Right forelimb (tissue), 1 donor: Measurements from ENCODE around the gene RDH11.
"Not testable (repeated sequence)": the region's sequence is repeated elsewhere in the genome, so short reads cannot be mapped to it uniquely, and the experiment has no call there.

Source experiments
- DNase-seq: peaks from one replicate; pipeline ENCODE4 v3.0.0-alpha.2; 2018

Gene RDH11

DNA sequence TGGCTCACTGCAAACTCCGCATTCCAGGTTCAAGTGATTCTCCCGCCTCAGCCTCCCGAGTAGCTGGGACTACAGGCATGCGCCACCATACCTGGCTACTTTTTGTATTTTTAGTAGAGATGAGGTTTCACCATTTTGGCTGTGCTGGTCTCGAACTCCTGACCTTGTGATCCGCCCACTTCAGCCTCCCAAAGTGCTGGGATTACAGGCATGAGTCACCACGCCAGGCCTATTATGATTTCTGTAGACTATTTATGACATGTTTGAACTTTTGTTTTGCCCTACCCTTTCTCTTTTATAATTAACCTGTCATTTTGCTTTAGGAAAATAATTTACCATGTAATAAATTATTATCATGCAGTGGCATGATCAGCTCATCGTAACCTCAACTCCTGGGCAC lies 5.9 kb upstream of the RDH11 start, which contains the start of gene RDH12:
Gene RDH12, plus strand, starts transcription at position 395 of the 400 bp plus-strand sequence. CDS start 20,757 bp downstream, outside the sequence.
- not testable (repeated sequence) for DNase-seq

DNA sequence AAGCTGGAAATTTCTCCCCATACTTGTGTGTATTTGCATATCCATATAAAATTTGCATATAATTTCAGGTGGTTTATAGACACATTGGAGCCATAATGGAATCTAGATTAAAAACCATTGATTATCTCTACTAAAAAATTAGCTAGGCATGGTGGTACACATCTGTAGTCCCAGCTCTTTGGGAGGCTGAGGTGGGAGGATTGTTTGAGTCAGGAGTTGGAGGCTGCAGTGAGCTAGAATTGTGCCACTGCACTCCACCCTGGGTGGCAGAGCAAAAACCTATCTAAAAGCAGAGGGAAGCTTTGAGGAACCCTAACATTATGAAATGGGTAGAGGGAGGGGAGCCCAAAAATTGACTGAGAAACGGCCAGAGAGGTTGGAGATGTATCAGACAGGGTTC lies 2.6 kb upstream of the RDH11 start:
- no peak for DNase-seq

DNA sequence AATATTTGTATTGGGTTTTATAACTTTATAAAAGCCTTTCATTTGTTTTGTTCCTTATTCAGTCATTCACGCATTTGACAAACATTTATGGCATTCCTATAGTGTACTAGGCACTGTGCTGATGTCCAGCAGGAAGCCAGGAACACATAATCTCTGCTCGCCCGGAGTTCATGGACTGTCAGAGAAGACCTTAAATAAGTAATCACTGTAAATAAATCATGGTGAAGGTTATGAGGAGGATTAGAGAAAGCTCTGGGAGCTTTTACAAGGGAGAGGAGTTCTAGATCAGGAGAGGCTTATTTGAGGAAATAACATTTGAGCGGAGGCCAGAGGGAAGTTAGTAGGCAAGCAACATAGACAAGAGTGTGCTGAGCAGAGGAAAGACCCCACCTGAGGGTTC lies 1.4 kb upstream of the RDH11 start:
- DNase-seq = no peak

DNA sequence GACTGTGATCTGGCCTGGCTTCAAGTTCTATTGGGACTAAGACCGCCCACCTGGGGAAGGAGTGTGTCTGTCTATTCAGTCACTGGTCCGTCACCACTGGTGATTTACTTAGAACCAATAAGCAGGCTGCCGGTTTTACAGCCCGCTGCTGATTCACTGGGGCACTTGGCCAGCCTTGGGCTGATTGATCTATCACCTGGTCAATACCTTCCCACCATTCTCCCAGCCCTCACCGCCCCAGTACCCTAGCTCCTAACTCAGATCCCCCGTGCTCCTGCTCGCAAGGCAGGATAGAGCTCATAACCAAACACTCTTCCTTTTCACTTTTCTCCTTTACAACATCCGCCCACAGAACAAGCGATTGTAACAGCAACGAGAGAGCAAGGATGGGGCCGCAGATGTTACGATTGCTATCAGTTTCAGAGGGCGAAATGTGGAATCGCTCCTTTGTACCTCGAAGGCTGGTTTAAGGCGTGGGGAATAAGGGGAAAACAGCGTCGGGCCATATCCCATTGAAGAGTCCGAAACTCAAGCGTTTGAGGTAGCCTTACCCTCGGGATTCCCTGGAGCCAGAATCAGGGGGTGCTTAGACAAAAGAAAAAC lies 672 bp downstream of the RDH11 start:
- peak; percentile 71 for DNase-seq

DNA sequence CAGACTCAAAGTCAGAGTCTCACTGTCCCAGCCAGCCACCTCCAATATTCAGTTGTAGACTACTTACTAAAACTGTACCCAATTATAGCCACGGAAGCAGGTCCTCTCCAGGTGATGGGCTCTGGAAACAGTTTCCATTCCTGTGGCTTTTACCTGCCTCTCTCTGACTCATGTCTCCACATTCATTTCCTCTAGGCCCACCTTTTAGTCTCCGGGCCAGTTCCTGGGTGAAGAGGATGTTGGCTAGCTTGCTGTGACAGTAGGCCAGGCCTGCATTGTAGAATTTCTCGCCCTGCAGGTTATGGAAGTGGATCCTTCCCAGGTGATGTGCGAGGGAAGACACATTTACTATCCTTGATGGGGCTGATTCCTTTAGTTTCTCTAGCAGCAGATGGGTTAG lies 5.6 kb downstream of the RDH11 start:
- no peak for DNase-seq

DNA sequence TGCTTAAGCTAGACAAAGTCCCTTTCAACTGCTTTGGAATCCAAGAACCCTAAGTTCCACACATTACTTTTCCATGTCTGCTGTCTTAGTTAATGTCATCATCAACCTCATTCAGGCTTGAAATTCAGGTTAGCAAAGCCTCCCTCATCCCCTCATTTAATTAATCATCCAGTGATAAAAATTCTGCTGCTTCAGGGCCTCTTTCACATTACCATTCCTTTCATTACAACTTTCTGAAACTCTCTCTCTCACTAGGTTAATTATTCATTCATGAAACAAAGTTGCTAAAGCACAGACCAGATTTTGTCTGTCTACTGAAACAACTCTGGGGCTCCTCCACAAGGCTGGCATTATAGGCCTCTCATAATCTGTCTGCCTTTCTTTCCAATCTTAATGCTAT lies 11.7 kb downstream of the RDH11 start:
- DNase-seq = no peak

DNA sequence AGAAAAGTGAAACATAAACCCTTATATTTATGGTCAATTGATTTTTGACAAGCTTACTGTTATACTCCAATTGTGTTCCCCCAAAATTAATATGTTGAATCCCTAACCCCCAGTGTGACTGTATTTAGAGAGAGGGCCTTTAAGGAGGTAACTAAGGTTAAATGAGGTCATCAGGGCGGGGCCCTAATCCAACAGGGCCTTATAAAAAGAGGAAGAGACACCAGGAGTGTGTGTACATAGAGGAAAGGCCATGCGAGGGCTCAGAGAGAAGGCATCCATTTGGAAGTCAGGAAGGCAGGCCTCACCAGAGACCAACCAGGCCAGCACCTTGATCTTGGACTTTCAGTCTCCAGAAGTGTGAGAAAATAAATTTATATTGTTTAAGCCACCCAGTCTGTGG lies 14.6 kb downstream of the RDH11 start:
- no peak for DNase-seq

DNA sequence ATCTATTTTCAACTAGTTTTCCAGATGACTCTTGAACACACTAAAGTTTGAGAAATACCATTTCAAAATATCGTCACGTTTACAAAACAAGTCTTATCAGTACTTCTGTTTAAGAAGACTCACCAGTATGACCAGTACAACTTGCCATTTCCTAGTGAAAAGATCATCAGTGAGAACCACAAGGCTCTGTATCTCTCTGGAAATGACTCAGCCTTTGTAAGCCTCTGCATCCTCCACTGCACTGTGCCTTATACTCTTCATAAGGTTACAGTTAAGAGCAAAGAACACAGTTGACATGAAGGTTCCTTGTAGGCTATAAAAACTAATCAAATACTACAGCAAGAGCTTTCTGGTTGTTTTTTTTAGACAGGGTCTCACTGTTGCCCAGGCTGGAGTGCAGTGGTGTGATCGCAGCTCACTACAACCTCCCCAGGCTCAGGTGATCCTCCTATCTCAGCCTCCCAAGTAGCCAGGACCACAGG lies 15.4 kb downstream of the RDH11 start:
- DNase-seq = no peak

DNA sequence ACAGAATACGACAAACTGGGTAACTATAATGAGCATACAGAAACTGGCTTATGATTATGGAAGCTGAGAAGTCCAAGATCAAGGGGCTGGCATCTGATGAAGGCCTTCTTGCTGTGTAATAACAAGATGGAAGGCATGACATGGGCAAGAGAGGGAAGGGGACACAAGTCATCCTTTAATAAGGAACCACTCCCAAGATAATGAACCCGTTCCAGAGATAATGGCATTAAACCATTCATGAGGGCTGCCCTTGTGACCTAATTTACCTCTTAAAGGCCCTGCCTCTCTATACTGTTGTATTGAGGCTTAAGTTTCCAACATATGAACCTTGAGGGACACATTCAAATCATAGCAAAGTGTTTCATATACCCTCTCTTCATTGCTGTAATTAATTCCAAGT lies 16.6 kb downstream of the RDH11 start:
- no peak for DNase-seq

DNA sequence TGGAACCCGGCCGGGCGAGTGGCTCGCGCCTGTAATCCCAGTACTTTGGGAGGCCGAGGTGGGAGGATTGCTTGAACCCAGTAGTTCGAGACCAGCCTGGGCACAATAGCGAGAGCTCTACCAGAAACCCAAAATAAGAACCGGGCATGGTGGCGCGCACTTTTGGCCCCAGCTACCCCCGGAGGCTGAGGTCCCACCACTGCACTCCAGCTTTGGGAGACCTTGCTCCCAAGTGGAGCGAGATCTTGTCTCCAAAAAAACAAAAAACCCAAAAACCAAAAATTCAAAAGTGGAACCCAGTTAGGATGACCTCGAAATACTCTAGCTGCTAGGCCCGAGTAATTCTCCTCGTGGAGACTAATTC lies 20.4 kb downstream of the RDH11 start:
- DNase-seq = no peak

DNA sequence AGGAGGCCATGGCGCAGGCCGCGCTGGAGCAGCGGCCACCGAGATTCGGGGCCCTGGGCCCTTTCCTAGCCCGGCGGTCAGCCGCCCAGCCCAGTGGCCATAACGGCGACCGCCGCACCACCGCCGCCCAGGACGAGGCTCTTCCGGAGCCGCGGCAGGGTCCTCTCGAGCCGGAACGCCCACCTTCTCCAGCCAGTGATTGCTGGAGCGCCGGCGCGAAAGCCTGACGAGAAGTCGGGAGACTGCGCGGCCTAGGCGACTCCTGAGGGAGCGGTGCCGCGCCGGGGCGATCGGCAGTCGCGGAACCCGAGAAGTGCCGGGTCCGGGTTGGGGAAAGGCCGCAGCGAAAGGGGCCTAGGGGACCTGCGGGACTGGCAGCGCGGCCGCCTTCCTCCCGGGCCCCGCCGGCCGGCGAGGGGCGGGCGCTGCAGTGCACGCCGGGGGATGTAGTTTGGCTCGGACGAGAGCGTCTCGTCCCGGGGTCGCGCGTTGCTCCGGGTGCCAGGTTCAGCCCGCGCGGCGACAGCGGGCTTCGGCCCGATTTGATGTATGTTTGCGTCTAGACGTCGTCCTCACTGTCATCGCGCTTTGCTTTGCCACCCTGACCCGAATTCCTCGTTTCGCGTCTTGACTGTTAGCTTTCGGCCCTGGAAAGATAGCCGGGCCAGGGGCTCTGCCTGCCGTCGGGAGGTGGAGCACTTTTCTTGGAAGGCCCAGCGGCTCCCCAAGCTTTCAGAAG lies 20.9 kb downstream of the RDH11 start, which contains the start of gene VTI1B:
Gene VTI1B, minus strand, starts transcription at position 153 of the 739 bp plus-strand sequence. Its CDS starts 143 bp downstream, at position 10.
- peak; percentile 96 for DNase-seq

DNA sequence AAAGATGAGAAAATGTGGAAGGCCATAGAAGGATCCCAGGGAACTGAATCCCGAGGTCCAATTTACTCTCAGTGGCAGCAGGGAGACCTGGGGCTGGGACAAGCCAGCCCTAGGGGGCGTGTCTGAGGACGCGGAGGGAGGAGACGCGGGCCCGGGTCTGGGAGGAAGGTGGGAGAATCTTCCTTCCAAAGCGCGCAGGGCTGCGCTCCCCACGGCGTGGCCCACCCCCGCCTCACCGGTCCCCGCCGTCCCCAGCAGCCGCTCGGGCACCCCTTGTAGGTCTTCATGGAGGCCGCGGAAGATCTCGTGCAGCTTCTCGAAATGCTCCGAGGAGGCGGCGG lies 21.5 kb downstream of the RDH11 start:
- DNase-seq = peak; percentile 77

DNA sequence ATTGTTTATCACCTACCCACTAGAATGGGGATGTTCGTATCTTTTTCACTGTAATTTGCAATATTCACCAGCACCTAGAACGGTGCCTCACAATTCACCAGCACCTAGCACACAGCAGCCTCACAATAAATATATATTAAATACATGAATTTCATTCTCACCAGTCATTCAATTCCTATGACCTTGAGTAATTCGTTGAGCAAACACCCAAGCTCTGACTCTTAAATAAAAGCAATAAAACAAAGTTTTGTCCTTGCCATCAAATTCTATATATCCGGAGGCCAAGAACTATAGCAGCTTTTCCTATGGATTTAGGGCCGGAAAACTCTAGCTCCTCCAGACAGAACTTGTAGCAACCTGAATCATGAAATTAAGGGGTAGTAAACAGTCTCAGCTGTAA lies 22.1 kb downstream of the RDH11 start:
- no peak for DNase-seq

DNA sequence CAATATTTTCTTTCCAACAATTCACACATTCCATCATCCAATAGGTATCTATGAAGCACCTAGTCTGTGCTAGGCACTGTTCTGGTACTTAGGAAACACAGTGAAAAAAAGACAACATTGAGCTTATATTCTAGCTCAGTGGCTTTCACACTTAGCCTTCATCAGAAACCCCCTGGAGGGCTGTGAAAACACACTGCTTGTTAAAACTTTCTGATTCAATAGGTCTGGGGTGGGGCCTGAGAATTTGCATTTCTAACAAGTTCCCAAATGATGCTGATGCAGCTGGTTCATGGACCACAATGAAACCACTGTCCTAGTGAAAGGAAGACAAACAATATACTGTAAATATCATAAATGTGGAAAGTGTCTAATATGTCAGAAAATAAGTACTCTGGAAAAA lies 27.0 kb downstream of the RDH11 start:
- no peak for DNase-seq

DNA sequence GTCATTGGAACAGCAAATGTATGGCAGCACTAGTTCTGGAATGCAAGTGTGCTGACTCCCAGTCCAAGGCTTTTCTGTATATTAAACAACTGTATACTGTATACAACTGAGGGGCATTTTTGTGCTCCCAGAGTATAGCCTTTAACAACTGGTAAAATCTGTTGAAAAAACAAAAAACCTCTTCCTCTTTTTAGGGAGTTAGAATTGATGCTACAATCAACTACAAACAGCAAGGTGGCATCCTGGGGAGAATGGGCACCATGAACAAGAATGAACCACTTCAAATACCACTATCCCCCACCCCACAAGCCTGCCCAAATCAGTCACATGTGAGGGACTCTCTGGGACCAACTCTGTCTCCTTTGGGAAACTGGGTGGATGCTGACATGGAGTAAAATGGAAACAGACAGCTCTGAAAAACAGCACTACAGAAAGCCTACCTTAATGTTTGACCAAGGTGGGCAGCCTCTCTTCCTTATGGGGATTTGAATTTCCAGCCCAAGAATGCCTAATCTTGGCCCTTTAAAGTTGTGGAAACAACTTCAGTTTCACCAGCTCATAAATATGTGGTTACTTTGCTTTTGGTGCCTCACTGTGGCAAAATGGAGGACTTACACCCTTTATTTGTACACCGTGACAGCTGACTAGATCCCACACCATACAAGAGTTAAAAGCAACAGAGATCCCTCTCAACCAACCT lies 28.7 kb downstream of the RDH11 start:
- no peak for DNase-seq

DNA sequence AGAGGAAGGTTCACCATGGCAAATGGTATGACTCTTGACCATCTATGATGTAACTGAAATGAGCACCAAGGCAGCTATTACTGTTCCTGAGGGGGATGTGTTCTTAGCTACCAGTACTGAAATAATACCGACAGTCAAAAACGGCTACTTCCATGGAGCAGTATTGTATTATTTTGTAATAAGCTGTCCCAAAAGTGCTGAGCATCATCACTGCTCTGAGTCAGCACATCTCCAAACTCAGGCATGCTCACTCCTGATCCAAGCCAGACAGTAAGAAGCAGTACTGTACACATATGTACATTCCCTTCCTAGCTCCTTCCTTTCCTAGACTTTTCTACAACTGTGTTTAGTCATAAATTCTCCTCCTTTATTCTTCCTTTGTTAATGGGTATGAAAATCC lies 29.7 kb downstream of the RDH11 start:
- DNase-seq = no peak

DNA sequence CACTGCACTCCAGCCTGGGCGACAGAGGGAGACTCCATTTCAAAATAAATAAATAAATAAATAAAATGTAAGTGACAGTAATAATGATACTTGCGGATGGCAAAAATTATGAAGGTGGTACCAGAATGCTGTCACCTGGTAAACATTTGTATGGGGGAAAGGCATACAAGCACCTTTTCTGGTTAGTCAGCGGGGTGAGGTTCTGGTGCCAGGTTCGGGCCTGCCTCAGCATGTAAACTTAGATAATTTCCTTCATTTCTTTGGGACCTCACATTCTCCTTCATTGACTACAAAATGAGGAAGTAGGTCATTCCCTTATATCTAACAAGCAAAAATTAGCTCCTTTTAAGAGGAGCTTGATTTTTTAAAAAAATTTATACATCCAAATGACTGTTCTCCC lies 31.9 kb downstream of the RDH11 start:
- DNase-seq = no peak

DNA sequence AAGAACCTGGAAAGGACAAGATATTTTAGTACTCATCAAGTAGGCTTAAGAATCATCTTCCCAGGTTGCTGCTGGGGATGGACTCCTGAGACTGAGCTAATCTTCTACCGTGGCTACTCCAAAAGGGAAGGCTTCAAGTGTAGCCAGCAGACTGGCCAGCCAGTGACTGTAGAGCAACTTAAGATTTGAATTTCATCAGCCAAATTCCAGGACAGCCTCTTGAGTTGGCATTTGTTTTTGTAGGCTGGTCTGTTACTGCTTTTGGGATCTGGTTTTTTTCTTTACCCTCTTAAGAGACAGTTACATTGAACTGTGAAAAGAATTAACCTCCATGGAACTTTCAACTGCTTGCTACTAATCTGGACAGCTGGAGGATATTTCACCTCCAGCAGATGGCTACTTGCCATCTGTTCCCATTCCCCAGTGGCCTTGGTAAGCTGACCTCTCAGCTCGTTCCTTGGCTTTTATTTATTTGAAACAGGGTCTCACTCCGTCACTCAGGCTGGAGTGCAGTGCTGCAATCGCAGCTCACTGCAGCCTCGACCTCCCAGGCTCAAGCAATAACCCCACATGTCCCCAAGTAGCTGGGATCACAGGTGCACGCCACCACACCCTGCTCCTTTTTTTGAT lies 41.8 kb downstream of the RDH11 start:
- DNase-seq = no peak

DNA sequence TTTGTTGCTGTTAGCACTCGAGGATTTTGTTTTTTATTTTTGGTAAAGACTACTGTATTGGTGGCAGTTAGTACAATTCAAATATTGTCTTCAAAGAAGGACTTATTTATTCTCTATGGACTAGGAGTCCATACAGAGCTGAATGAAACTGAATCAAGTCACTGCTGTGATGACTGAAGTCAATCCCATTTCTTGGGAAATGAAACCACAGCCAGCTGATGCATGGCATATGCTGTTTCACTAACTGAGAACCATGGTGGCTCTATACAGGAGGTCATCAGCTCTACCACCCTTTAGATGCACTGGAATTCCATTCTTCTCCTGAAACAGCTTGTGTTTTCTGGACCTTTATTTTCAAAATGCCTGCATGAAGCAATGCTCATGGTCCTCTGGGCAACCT lies 43.4 kb downstream of the RDH11 start:
- no peak for DNase-seq

DNA sequence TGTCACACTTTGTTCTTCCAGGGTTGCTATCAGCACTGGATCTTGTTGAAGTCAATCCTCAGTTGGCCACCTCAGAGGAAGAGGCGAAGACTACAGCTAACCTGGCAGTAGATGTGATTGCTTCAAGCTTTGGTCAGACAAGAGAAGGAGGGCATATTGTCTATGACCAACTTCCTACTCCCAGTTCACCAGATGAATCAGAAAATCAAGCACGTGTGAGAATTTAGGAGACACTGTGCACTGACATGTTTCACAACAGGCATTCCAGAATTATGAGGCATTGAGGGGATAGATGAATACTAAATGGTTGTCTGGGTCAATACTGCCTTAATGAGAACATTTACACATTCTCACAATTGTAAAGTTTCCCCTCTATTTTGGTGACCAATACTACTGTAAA lies 44.9 kb downstream of the RDH11 start:
- DNase-seq = no peak

DNA sequence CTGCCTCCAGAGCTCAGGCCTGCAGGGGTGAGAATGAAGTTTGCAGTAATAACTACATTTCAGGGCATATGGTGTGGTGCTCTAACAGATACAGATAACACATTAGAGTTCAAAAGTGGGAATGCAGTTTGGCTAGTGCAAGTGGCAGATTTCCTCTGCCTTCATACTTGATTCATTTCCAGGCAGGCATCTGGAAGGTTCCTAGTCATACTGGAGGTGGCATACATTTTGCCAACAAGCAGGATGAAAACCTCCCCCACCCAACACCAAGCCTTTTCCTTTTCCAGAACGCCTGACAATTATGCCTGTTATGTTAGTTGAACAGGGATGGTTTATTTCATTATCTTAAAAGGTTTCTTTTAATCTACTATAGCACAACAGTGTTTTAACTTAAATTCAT lies 45.4 kb downstream of the RDH11 start:
- no peak for DNase-seq

DNA sequence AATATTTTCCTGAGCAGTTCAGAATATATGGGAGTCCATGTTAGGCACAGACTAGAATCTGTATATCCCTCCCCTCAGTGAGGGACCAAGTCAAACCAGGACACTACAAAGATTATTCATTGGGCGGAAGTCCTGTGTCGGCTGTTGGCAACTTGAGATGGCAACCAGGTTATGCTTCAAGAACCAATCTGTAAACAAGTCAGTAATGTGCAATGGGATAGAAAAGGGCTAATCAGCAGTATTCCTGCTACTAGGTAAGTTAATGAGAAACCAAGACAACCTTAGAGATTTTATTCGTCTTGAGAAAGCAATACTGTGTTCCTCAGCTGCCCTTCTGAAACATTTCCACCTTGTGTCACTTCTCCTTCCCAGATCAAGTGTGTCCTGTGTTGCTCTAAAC lies 49.4 kb downstream of the RDH11 start:
- DNase-seq = no peak

DNA sequence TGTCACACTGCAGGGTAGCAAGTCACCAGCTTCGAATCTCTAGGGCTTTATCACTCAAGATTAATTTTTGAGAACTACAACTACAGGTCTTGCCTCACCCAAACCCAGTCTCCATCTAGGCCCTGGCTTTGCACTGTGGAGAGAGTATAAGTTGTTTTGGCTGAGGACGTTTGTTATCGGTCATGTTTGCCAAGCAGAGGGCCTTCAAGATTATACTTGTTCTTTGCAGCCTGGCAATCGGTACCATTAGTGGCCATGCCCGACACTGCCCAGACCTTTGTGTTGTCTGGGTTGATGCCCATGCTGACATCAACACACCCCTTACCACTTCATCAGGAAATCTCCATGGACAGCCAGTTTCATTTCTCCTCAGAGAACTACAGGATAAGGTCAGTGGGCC lies 50.1 kb downstream of the RDH11 start:
- no peak for DNase-seq

DNA sequence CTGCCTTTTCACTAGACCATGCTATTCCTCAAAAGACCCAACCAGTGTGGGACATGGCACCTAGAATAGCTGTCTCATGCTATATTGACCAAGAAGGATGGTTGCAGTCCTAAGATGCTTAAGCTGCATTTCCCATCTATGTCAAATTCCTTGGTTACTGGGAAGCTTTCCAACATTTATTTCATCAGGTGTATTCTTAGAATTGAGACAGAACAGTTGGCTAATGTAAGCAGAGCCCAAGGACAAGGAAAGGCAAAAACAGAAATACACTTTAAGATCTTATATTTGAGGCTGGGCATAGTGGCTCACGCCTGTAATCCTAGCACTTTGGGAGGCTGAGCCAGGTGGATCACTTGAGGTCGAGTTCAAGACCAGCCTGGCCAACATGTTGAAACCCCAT lies 51.1 kb downstream of the RDH11 start:
- no peak for DNase-seq
